Mucosa of rectum (tissue), 2 donors: ENCODE results near the gene CDC42EP3.

ENCODE experiments used
- H3K27ac ChIP-seq, 2 donors: one replicate each; pipeline ENCODE4 v1.7.0; 2013; ENCODE audit warnings: inconsistent platforms in 2 of 2, low read depth in 2 of 2, low read length in 2 of 2
- H3K27me3 ChIP-seq, 2 donors: one replicate each; pipeline ENCODE4 v1.7.0; 2013; ENCODE audit warnings: low read length in 2 of 2; ENCODE audit not compliant: control insufficient read depth in 2 of 2, insufficient read depth in 2 of 2
- H3K36me3 ChIP-seq, 2 donors: one replicate each; pipeline ENCODE4 v1.7.0; 2013; ENCODE audit warnings: low read length in 2 of 2; ENCODE audit not compliant: control insufficient read depth in 2 of 2, insufficient read depth in 2 of 2
- H3K4me1 ChIP-seq, 2 donors: one replicate each; pipeline ENCODE4 v1.7.0; 2013; ENCODE audit warnings: low read length in 2 of 2, mild to moderate bottlenecking in 1 of 2; ENCODE audit not compliant: control insufficient read depth in 2 of 2, insufficient read depth in 2 of 2
- H3K4me3 ChIP-seq, 2 donors: one replicate each; pipeline ENCODE4 v1.7.0; 2013; ENCODE audit warnings: low read length in 2 of 2
- H3K9ac ChIP-seq, 2 donors: one replicate each; pipeline ENCODE4 v1.7.0; 2013; ENCODE audit warnings: low read length in 2 of 2, low read depth in 1 of 2, mild to moderate bottlenecking in 1 of 2
- H3K9me3 ChIP-seq, 2 donors: one replicate each; pipeline ENCODE4 v1.7.0; 2013; ENCODE audit warnings: low read length in 2 of 2; ENCODE audit not compliant: control insufficient read depth in 2 of 2
- donor health status: healthy.
- donor health status: Normal muscosa, but diverticular disease.

Gene CDC42EP3

DNA sequence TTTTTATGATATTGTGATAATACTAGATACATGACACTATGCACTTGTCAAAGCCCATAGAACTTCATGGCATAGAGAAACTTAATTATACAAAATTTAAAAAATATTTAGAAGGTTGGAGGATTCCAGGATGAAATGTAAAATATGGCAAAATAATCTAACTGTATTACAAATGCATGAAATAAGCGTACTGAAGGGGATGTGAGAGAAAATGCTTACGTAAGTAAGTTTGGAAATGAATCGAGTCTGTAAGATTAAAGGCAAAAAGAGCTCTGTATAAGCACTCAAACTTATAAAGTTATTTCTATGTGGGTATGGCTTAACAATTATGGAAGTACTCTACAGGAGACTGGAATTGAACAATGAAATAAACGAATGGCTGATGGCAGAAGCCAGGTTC is 13.4 kb upstream of the CDC42EP3 start:
- H3K4me3 ChIP-seq = no peak overlapping the region
- no peaks in the 10 kb centered on the region for H3K36me3 ChIP-seq

GRCh38 chr2:37683921-37684780 is 12.7 kb upstream of the CDC42EP3 start:
- no peak overlapping the region for H3K27ac ChIP-seq
- no peak overlapping the region for H3K4me3 ChIP-seq
- H3K27me3 ChIP-seq = no peaks in the 10 kb centered on the region
- no peak overlapping the region for H3K9ac ChIP-seq
- no peaks in the 10 kb centered on the region for H3K9me3 ChIP-seq
- H3K4me1 ChIP-seq = peaks cover under 1 to 6% of the 10 kb centered on the region in 2 donors
- H3K36me3 ChIP-seq = no peaks in the 10 kb centered on the region

More for the DNA sequence above, 13.4 kb upstream of the CDC42EP3 start:
- Histone ChIP-seq H3K9me3 (no peaks in the 10 kb centered on the region), H3K27me3 (no peaks in the 10 kb centered on the region), H3K27ac (no peak overlapping the region), H3K9ac (no peak overlapping the region), H3K4me1 (peaks cover 2 to 7% of the 10 kb centered on the region in 2 donors)

GRCh38 chr2:37683241-37683640 is 11.8 kb upstream of the CDC42EP3 start:
- Histone ChIP-seq H3K27ac (no peak overlapping the region), H3K36me3 (no peaks in the 10 kb centered on the region), H3K4me3 (no peak overlapping the region), H3K27me3 (no peaks in the 10 kb centered on the region), H3K9ac (no peak overlapping the region), H3K4me1 (peaks cover 0 to 6% of the 10 kb centered on the region in 2 donors), H3K9me3 (no peaks in the 10 kb centered on the region)

GRCh38 chr2:37682473-37682872 is 11.0 kb upstream of the CDC42EP3 start:
- Histone ChIP-seq H3K9ac (no peak overlapping the region), H3K27me3 (no peaks in the 10 kb centered on the region), H3K4me1 (peaks cover 0 to 6% of the 10 kb centered on the region in 2 donors), H3K36me3 (no peaks in the 10 kb centered on the region), H3K4me3 (no peak overlapping the region), H3K27ac (no peak overlapping the region), H3K9me3 (no peaks in the 10 kb centered on the region)

DNA sequence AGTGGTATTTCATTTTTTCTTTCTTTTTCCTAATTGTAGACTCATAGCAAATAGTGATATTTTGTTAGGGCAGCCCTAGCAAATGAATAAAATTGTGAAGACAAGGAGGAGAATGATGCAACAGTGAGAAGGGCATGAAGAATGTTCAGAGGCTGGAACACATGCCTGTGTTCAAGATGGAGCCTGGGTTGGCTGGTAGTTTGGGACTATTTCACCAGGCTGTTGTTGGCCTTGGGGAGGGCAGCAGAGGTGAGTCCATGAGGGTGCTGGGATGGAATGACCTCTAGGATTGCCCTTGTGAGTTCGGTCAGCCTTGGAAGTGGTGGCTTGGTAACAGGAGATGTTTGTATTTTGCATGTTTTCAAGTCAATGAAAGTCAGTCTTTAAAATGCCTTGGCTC is 10.1 kb upstream of the CDC42EP3 start:
- Histone ChIP-seq H3K9me3 (no peaks in the 10 kb centered on the region), H3K4me1 (peaks cover 0 to 6% of the 10 kb centered on the region in 2 donors), H3K4me3 (no peak overlapping the region), H3K36me3 (no peaks in the 10 kb centered on the region), H3K27ac (no peak overlapping the region), H3K27me3 (no peaks in the 10 kb centered on the region), H3K9ac (no peak overlapping the region)

DNA sequence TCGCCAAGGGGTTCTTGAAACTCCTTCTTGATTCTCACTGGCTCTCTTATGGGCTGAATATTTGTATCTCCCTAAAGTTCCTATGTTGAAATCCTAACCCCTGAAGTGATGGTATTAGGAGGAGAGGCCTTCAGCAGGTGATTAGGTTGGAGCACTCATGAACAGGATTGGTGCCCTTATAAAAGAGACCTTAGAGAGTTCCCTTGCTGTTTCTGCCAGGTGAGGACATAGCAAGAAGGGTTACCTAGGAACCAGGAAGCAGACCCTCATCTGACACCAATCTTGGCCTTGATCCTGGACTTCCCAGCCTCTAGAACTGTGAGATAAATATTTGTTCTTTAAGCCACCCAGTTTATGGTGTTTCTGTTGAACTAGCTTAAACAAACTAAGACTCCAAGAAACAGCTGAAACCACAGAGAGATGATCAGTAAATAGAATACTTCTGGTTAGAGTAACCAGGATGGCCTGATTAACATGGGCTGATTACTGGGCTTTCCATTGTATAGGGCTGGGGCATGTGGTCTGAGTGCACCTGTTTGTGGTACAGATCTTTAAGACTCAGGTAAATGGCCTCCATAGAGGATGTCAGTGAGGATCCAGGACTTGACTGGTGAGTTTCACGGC is 7.7 kb upstream of the CDC42EP3 start:
- Histone ChIP-seq H3K4me1 (peaks cover 3 to 9% of the 10 kb centered on the region in 2 donors), H3K27ac (peak overlapping the region in 1 of 2 donors; percentile 12), H3K27me3 (no peaks in the 10 kb centered on the region), H3K36me3 (no peaks in the 10 kb centered on the region), H3K9me3 (no peaks in the 10 kb centered on the region), H3K4me3 (no peak overlapping the region), H3K9ac (no peak overlapping the region)

- Histone ChIP-seq H3K36me3 (no peaks in the 10 kb centered on the region), H3K27me3 (no peaks in the 10 kb centered on the region), H3K9me3 (no peaks in the 10 kb centered on the region), H3K27ac (no peak overlapping the region), H3K4me1 (peaks cover 6 to 11% of the 10 kb centered on the region in 2 donors), H3K4me3 (no peak overlapping the region), H3K9ac (no peak overlapping the region)
These were observed 4.8 kb upstream of the CDC42EP3 start for GRCh38 chr2:37676274-37676673.

DNA sequence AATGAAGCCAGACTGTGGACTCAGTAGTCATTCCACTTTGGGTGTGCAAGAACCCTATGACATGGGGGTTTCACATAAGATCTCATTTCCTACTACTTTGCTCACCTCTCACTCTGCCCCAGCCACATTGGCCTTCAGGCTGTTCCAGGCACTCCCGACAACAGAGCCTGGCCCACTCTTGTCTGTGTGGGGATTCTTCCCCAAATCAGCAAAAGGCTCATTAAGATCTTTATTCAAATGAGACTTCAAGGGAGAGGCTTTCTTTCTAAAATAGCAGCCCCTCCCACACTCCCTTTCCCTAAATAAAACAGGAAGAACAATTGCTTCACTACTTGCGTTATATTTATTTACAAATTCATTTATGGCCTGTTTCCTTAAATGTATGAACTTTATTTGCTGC is 3.5 kb upstream of the CDC42EP3 start:
- no peaks in the 10 kb centered on the region for H3K36me3 ChIP-seq
- no peaks in the 10 kb centered on the region for H3K9me3 ChIP-seq
- no peak overlapping the region for H3K27ac ChIP-seq
- no peak overlapping the region for H3K4me3 ChIP-seq
- peaks cover 14 to 19% of the 10 kb centered on the region in 2 donors for H3K4me1 ChIP-seq
- H3K27me3 ChIP-seq = no peaks in the 10 kb centered on the region
- H3K9ac ChIP-seq = no peak overlapping the region

GRCh38 chr2:37672870-37673184 is 1.4 kb upstream of the CDC42EP3 start:
- Histone ChIP-seq H3K27me3 (no peaks in the 10 kb centered on the region), H3K27ac (peak overlapping the region; percentile 84 to 85), H3K36me3 (no peaks in the 10 kb centered on the region), H3K9ac (peak overlapping the region; percentile 82 to 85), H3K4me3 (peak overlapping the region; percentile 78 to 83), H3K9me3 (no peaks in the 10 kb centered on the region), H3K4me1 (peaks cover 16 to 17% of the 10 kb centered on the region in 2 donors)

GRCh38 chr2:37672104-37672869 is 845 bp upstream of the CDC42EP3 start:
- H3K4me3 ChIP-seq = peak overlapping the region; percentile 78 to 83
- peaks cover 16 to 17% of the 10 kb centered on the region in 2 donors for H3K4me1 ChIP-seq
- peaks cover 0 to 1% of the 10 kb centered on the region in 2 donors for H3K36me3 ChIP-seq
- peak overlapping the region; percentile 84 to 85 for H3K27ac ChIP-seq
- peak overlapping the region; percentile 82 to 85 for H3K9ac ChIP-seq
- no peaks in the 10 kb centered on the region for H3K27me3 ChIP-seq
- no peaks in the 10 kb centered on the region for H3K9me3 ChIP-seq
